Lower lobe of right lung (tissue), 2 donors: ENCODE results near the gene AOAH. TPM values are rescaled to one million over a fixed set of nuclear protein-coding genes. Genes with fewer than 3 reads are reported as not detected.
A peak's percentile ranks its signal among the peaks of the same experiment; 100 is the strongest.

Experiments
- ATAC-seq, 2 donors: fragments of 200-7000 bp; cut with Tn5 transposase; one replicate each; pipeline ENCODE4 v1.9.1; 2020 to 2022; ENCODE audit warnings: mild to moderate bottlenecking in 2 of 2, moderate library complexity in 2 of 2
- DNase-seq: peaks from one replicate; pipeline ENCODE4 v3.0.0-alpha.2; 2020
- H3K27ac ChIP-seq: fragments of 200-600 bp; one replicate; pipeline ENCODE4 v1.8.0; 2022
- H3K27me3 ChIP-seq: fragments of 200-600 bp; one replicate; pipeline ENCODE4 v1.8.0; 2022; ENCODE audit warnings: low read depth
- H3K36me3 ChIP-seq: fragments of 200-600 bp; one replicate; pipeline ENCODE4 v1.8.0; 2022; ENCODE audit warnings: mild to moderate bottlenecking
- H3K4me1 ChIP-seq: fragments of 200-600 bp; one replicate; pipeline ENCODE4 v1.8.0; 2022
- H3K4me3 ChIP-seq: fragments of 200-600 bp; one replicate; pipeline ENCODE4 v1.8.0; 2022; ENCODE audit warnings: mild to moderate bottlenecking
- H3K9me3 ChIP-seq: fragments of 200-600 bp; one replicate; pipeline ENCODE4 v1.8.0; 2022
- intact Hi-C: fragments of 100-400 bp; cut with DNase I; formaldehyde crosslinking; loops from one replicate; pipeline ENCODE4 v1.11.0; 2022
- total RNA-seq: library from RNA; stranded (reverse); fragmentation: NEBNext Ultra II Directional; extraction: Animal tissue kit (Norgen Biotek cat#: 25700); gene quantifications from one replicate; pipeline ENCODE4 v1.2.1, GENCODE V29; 2021
- TF ChIP-seq, protein P1 (sequence below): fragments of 200-600 bp; IDR thresholded peaks from one replicate; pipeline ENCODE4 v1.8.0; 2022; ENCODE audit warnings: antibody characterized with exemption, mild to moderate bottlenecking
- donor health status: DM: no; HTN: yes; CAD: no; lungs with severe emphysema.

The AOAH gene
- total RNA-seq, 1 donor from 2014 or later, result 29.2 TPM

DNA sequence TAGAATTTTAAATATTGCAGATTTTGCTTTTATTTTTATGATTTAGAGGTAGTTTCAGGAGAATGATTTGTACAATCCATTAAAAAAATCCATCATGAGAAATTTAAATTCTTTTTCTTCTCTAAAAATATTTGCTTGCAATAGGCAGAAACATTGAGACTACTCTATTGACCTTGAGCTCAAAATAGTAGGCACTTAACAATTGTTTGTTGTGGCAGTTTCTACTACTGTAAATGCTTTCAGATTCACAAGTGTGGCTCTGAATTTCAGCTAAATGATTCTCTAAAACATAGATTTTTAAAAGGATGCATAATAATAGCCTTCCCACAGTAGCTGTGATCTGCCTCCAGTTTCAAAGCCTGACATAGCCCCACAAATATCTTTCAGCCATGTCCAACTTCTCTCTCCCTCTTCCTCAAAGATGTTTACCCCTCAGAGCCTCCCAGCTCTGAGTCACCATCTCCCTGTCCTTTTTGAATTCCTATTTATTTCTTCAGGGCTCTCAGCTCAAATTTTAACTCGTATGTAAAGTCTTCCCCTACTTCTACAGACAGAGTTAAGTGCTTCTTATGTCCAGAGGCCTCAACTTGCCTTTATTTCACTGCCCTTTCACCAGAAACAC, 160.5 kb downstream of the AOAH start:
- Histone ChIP-seq H3K27ac (no peak overlapping the region), H3K36me3 (no peaks in the 10 kb centered on the region), H3K4me3 (no peak overlapping the region), H3K4me1 (peaks cover 28% of the 10 kb centered on the region), H3K27me3 (no peaks in the 10 kb centered on the region), H3K9me3 (no peaks in the 10 kb centered on the region)
- DNase-seq (no peak), ATAC-seq (peak in 1 of 2 donors; percentile 45)
- intact Hi-C loops, result no loop called here
- TF ChIP-seq, protein P1, sequence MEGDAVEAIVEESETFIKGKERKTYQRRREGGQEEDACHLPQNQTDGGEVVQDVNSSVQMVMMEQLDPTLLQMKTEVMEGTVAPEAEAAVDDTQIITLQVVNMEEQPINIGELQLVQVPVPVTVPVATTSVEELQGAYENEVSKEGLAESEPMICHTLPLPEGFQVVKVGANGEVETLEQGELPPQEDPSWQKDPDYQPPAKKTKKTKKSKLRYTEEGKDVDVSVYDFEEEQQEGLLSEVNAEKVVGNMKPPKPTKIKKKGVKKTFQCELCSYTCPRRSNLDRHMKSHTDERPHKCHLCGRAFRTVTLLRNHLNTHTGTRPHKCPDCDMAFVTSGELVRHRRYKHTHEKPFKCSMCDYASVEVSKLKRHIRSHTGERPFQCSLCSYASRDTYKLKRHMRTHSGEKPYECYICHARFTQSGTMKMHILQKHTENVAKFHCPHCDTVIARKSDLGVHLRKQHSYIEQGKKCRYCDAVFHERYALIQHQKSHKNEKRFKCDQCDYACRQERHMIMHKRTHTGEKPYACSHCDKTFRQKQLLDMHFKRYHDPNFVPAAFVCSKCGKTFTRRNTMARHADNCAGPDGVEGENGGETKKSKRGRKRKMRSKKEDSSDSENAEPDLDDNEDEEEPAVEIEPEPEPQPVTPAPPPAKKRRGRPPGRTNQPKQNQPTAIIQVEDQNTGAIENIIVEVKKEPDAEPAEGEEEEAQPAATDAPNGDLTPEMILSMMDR, result no peak

DNA sequence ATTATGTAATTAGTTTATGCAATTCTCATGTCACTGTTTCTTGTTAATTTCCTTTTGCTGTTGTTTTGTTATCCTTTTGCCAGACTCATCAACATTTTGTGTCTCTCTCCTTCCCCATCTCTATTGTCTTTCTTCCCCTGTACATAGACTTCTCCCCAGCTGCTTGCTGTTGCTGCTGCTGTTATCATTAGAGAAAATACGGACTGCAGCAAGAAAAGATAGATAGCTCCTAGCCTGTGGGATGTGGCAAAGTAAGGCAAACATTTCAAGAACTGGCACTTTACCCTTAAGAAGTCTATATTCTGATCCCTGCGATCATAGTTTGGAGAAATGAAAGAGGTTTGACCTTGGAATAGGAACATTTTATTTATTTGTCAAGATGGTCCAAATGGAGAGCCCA, 162.2 kb downstream of the AOAH start:
- H3K27ac ChIP-seq, result no peak overlapping the region
- intact Hi-C loops, result no loop called here
- H3K4me1 ChIP-seq, result peaks cover 28% of the 10 kb centered on the region
- H3K36me3 ChIP-seq, result no peaks in the 10 kb centered on the region
- ATAC-seq (no peak), DNase-seq (no peak)
- TF ChIP-seq, protein P1, result no peak
- no peaks in the 10 kb centered on the region for H3K9me3 ChIP-seq
- H3K27me3 ChIP-seq, result no peaks in the 10 kb centered on the region
- H3K4me3 ChIP-seq, result no peak overlapping the region

DNA sequence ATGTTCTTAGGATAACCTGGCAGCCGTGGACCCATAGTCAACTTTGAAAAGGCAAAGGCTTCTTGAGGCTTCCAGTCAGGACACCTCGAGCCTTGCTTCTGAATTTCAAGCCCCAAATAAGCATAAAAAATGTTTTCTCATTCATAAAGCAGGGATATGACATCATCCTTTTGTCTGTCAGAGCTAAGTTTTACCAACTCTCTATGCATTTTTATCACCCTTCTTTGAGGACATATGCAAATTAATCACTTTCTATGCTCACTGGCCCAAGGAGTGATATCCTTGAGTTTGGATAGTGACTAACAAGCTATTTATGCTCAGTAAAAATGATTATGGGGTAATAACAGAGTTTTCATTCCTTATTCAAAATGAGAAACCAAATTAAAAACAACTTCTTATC, 175.3 kb downstream of the AOAH start:
- ATAC-seq (no peak), DNase-seq (no peak)
- TF ChIP-seq, protein P1, result no peak
- Histone ChIP-seq H3K27ac (no peak overlapping the region), H3K4me1 (no peaks in the 10 kb centered on the region), H3K27me3 (no peaks in the 10 kb centered on the region), H3K9me3 (no peaks in the 10 kb centered on the region), H3K4me3 (no peak overlapping the region), H3K36me3 (no peaks in the 10 kb centered on the region)
- intact Hi-C loops, result no loop called here

DNA sequence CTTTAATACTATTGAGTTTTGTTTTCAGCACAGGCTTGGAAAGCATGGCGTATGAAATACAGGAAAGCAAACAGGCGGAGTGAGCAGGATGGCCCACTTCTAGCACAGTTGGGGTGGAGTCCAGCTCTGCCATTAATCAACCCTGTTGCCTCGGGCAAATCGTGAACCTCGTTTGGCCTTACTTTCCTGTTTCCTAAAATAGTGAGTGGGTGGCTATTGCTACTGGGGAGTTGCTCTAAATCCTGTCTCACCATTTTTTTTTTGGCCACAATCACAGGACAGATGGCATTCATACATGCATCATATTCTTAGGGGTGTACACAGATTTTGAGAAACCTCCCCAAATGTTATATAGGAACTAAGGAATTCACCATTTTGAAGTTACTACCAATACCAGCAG, 176.9 kb downstream of the AOAH start:
- TF ChIP-seq, protein P1, result no peak
- Histone ChIP-seq H3K27ac (no peak overlapping the region), H3K4me3 (no peak overlapping the region), H3K36me3 (no peaks in the 10 kb centered on the region), H3K9me3 (no peaks in the 10 kb centered on the region), H3K27me3 (no peaks in the 10 kb centered on the region), H3K4me1 (no peaks in the 10 kb centered on the region)
- ATAC-seq (no peak), DNase-seq (no peak)
- intact Hi-C loops, result no loop called here

DNA sequence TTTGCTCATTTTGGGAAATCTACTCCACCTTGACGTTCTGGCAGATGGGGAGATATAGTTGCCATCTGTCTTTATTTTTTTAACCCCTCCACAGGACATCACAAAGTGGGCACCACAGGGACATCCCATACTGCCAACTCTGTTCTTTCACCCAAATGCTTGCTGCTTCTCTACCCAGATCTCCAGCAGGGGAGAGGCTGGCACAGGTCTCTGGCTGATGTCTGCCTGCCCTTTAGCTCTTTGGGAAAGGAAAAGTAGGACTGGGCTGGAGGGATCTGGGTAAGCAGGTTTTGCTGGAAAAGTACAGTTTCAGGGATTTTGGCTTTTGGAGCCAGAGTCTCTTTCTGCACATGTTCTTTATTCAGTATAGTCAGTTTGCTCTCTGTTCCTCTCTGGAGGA, 178.0 kb downstream of the AOAH start:
- H3K4me3 ChIP-seq, result no peak overlapping the region
- no peaks in the 10 kb centered on the region for H3K36me3 ChIP-seq
- H3K27ac ChIP-seq, result no peak overlapping the region
- intact Hi-C loops, result no loop called here
- H3K4me1 ChIP-seq, result no peaks in the 10 kb centered on the region
- DNase-seq, result no peak
- ATAC-seq, result no peak
- TF ChIP-seq, protein P1, result no peak
- H3K9me3 ChIP-seq, result no peaks in the 10 kb centered on the region
- no peaks in the 10 kb centered on the region for H3K27me3 ChIP-seq

DNA sequence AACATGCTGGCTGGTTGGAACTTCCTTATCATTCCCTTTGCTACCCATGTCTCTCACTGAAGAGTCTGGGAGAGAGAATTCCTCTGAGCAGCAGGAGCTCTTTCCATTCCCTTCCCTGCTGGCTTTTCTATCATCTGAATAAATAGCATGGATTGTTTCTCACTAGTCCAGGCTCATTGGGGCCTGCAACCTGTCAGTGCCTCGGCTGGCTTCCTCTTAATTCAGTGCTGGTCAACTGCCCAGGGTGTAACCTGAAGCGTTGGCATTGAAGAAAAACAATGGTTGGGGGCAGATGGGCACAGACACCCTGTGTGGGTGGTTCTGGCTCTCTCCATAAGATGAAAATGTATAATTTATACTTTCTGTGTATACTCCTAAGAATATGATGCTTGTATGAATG, 179.0 kb downstream of the AOAH start:
- DNase-seq (no peak), ATAC-seq (no peak)
- H3K4me3 ChIP-seq, result no peak overlapping the region
- H3K27ac ChIP-seq, result no peak overlapping the region
- intact Hi-C loops, result no loop called here
- H3K4me1 ChIP-seq, result no peaks in the 10 kb centered on the region
- no peaks in the 10 kb centered on the region for H3K36me3 ChIP-seq
- TF ChIP-seq, protein P1, result no peak
- H3K27me3 ChIP-seq, result no peaks in the 10 kb centered on the region
- H3K9me3 ChIP-seq, result no peaks in the 10 kb centered on the region
